Muscle of arm (tissue), 14 donors: ENCODE data around the gene NUP37. TPM values are rescaled to one million over a fixed set of nuclear protein-coding genes. Genes with fewer than 3 reads are reported as not detected.
A peak's percentile ranks its signal among the peaks of the same experiment; 100 is the strongest.
"Not testable (repeated sequence)": the region's sequence is repeated elsewhere in the genome, so short reads cannot be mapped to it uniquely, and the experiment has no call there.

ENCODE experiments used
- DNase-seq: peaks from one replicate; pipeline ENCODE4 v3.0.0-alpha.2; 2013
- long read RNA-seq, 11 donors: transcript quantifications; one replicate each; lab custom pipeline, GENCODE V29; 2026
- polyA plus RNA-seq, 12 donors: library from polyadenylated mRNA; unstranded; fragments of 120-200 nt; gene quantifications; one replicate each; pipeline ENCODE4 v1.2.1, GENCODE V29; 2013; ENCODE audit not compliant: insufficient read length in 12 of 12

The NUP37 gene, protein sequence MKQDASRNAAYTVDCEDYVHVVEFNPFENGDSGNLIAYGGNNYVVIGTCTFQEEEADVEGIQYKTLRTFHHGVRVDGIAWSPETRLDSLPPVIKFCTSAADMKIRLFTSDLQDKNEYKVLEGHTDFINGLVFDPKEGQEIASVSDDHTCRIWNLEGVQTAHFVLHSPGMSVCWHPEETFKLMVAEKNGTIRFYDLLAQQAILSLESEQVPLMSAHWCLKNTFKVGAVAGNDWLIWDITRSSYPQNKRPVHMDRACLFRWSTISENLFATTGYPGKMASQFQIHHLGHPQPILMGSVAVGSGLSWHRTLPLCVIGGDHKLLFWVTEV
- 10 to 100 TPM in 11 of 12 donors, not detected in 1; 15.7 to 25.9 (median 20.1) TPM for polyA plus RNA-seq
- long read RNA-seq, donor 1, transcript NUP37-209 (10 exons, 2,372 nt) = major isoform, 9 of 18 reads
- long read RNA-seq, donor 1, partial matches to known transcripts = 8 of 18 reads
- long read RNA-seq, donor 1, other reads (novel, unspliced or antisense) = 0 of 18 reads
- long read RNA-seq, donor 2, transcript NUP37-209 (10 exons, 2,372 nt) = major isoform, 11 of 22 reads
- long read RNA-seq, donor 2, partial matches to known transcripts = 11 of 22 reads
- long read RNA-seq, donor 2, other reads (novel, unspliced or antisense) = 0 of 22 reads
- long read RNA-seq, donor 3, transcript NUP37-209 (10 exons, 2,372 nt) = major isoform, 5 of 6 reads
- long read RNA-seq, donor 3, partial matches to known transcripts = 0 of 6 reads
- long read RNA-seq, donor 3, other reads (novel, unspliced or antisense) = 0 of 6 reads
- long read RNA-seq, donor 4, partial matches to known transcripts = 0 of 1 reads
- long read RNA-seq, donor 4, other reads (novel, unspliced or antisense) = 0 of 1 reads
- long read RNA-seq, donor 5 = 0 reads
- long read RNA-seq, donor 6, partial matches to known transcripts = 0 of 2 reads
- long read RNA-seq, donor 6, other reads (novel, unspliced or antisense) = 0 of 2 reads
- long read RNA-seq, donor 7, partial matches to known transcripts = 9 of 13 reads
- long read RNA-seq, donor 7, other reads (novel, unspliced or antisense) = 0 of 13 reads
- long read RNA-seq, donor 8, transcript NUP37-209 (10 exons, 2,372 nt) = major isoform, 9 of 17 reads
- long read RNA-seq, donor 8, partial matches to known transcripts = 5 of 17 reads
- long read RNA-seq, donor 8, other reads (novel, unspliced or antisense) = 0 of 17 reads
- long read RNA-seq, donor 9, transcript NUP37-209 (10 exons, 2,372 nt) = major isoform, 7 of 7 reads
- long read RNA-seq, donor 9, partial matches to known transcripts = 0 of 7 reads
- long read RNA-seq, donor 9, other reads (novel, unspliced or antisense) = 0 of 7 reads
- long read RNA-seq, donor 10, partial matches to known transcripts = 0 of 6 reads
- long read RNA-seq, donor 10, other reads (novel, unspliced or antisense) = 0 of 6 reads
- long read RNA-seq, donor 11, partial matches to known transcripts = 8 of 13 reads
- long read RNA-seq, donor 11, other reads (novel, unspliced or antisense) = 0 of 13 reads

DNA sequence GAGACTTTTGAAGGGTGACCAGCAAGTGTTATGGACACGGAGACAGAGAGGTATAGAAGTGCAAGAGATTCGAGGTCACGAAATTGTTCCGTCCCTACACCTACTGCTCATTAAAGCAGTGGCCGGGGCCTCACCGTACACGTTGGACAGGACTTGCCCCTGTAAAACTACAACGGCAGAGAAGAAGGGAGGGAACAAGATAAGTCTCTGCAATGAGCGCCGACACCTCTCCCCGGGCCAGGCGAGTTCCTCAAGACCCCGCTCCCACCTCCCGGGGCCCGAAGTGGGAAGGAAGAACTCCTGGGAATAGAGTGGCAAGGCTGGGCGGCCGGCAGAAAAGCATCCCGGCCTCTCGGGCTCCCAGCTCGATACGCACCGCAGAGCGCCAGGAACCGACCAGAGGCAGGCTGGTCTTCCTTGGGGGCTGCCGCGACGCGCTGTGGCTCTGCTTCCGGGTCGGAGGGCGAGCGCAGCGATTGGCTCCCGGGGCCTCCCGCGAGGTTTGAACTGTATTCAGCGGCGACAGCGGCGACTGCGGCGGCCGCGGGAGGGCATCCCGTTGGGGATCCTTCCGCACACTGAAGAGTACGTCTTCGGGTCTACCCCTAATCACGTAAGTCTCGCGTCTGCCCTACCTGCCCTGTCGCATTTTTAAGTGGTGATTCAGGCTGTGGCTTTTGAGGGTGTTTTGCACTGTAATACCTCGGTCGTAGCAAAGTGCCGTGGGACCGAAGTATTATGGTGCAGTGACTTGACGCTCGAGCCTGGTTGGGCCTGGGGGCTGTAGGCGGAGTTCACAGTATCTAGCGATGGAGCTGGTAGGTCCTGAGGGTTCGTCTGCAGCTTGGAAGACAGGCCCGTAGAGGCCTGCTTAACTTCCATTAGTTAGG lies at the start of gene NUP37, which contains the start of gene PARPBP:
Gene NUP37 (minus strand): TSS at position 441 of the 890 bp plus-strand sequence. CDS start 1,596 bp downstream, outside the sequence.
Gene PARPBP (plus strand): TSS at position 510 of the 890 bp plus-strand sequence. CDS start 3,706 bp downstream, outside the sequence.
- peak; percentile 91 for DNase-seq

DNA sequence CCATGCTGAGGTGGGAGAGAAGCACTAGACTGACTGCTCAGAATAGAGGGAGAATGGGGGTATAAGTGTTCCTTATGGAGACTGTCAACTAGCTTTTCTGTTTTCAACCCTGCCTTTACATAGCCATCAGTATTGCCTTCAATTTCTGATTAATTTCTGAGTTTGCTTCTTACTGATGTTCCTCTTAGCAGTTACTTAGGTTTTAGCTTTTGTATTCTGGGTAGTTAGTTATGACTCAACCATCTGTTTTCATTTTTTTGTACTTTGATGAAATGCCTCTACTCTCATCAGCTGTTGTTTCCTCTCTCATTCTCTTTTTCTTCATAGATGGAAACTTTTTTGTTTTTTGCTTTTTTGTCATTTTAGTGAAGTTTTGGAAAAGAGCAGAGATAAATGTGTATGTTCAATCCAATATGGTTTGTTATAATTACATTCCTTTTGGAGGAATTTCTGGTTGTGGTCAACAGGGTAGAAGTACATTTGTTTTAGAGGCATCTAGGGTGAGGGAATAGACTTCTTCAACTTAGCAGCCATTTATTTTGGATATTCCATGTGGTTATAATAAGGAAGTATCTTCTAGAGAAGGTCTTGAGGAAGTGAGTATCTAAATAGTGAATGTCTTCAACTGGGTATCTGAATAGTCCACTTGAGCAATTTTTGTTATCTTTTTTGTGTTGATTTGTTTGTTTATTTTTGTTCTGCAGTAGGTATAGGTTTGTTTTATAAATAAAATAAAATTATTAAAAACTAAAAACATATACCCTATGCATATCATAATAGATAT lies 48.1 kb upstream of the NUP37 start:
- no peak for DNase-seq

DNA sequence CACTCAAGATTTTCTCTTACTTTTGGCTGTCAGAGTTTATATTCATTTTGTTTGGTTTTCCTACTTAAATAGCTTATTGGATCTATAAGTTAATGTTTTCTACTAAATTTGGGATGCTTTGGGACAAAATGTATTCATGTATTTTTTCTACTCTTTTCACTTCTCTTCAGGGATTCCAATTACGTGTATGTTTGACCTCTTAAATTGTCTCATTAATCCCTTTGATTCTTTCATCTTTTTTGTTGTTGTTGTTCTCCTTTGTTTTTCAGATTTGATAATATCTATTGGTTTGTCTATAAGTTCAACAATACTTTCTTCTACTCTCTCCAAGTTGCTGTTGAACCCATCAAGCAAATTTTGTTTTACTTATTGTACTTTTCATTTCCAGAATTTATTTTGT lies 43.5 kb upstream of the NUP37 start:
- DNase-seq = no peak

DNA sequence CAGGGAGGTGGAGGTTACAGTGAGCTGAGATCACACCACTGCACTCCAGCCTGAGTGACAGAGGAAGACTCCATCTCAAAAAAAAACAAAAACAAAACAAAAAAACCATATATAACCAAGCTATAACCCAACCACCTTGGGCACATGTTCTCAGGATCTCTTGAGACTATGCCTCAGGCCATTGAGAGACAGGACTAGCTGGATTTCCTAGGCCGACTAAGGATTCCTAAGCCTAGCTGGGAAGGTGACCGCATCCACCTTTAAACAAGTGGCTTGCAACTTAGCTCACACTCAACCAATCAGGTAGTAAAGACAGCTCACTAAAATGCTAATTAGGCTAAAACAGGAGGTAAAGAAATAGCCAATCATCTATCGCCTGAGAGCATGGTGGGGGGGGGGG lies 35.3 kb upstream of the NUP37 start:
- DNase-seq = not testable (repeated sequence)

DNA sequence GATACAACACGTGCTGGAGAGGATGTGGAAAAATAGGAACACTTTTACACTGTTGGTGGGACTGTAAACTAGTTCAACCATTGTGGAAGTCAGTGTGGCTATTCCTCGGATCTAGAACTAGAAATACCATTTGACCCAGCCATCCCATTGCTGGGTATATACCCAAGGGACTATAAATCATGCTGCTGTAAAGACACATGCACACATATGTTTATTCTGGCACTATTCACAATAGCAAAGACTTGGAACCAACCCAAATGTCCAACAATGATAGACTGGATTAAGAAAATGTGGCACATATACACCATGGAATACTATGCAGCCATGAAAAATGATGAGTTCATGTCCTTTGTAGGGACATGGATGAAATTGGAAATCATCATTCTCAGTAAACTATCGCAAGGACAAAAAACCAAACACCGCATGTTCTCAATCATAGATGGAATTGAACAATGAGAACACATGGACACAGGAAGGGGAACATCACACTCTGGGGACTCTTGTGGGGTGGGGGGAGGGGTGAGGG lies 27.2 kb upstream of the NUP37 start:
- DNase-seq = not testable (repeated sequence)

DNA sequence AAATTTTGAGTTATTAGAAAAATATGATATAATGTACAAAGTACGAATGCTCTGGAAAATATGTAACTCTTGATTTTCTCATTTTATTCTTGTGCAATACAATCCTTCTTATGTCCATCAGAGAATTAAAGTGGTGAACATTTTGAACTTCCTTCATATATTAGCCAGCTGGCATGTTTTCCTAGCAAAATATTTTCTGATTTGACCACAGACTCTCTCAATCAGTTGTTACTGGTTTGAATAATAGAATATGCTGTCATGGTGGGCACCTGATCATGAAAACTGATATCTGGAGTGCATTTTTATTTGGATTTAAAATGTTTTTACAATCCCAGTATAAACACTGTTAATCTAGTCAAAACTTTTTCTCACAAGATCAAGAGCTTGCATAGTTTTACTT lies 24.3 kb upstream of the NUP37 start:
- no peak for DNase-seq

DNA sequence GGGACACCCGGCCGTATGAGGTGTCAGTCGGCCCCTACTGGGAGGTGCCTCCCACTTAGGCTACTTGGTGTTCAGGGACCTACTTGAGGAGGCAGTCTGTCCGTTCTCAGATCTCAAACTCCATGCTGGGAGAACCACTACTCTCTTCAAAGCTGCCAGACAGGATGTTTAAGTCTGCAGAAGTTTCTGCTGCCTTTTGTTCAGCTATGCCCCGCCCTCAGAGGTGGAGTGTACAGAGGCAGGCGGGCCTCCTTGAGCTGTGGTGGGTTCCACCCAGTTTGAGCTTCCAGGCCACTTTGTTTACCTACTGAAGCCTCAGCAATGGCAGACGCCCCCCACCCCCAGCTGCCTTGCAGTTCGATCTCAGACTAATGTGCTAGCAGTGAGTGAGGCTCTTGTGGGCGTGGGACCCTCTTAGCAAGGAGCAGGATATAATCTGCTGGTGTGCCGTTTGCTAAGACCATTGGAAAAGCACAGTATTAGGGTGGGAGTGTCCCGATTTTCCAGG lies 23.0 kb upstream of the NUP37 start:
- DNase-seq = not testable (repeated sequence)

DNA sequence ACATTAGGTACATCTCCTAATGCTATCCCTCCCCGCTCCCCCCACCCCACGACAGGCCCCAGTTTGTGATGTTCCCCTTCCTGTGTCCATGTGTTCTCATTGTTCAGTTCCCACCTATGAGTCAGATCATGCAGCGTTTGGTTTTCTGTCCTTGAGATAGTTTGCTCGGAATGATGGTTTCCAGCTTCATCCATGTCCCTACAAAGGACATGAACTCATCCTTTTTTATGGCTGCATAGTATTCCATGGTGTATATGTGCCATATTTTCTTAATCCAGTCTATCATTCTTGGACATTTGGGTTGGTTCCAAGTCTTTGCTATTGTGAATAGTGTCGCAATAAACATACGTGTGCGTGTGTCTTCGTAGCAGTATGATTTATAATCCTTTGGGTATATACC lies 17.7 kb upstream of the NUP37 start:
- not testable (repeated sequence) for DNase-seq

DNA sequence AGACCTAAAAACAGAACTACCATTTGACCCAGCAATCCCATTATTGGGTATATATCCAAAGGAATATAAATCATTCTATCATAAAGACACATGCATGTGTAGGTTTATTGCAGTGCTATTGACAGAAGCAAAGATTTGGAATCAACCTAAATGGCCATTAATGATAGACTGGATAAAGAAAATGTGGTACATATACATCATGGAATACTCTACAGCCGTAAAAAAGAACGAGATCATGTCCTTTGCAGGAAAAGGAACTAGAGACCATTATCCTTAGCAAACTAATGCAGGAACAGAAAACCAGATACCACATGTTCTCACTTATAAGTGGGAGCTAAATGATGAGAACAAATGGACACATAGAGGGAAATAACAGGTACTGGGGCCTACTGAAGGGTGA lies 11.5 kb upstream of the NUP37 start:
- DNase-seq = not testable (repeated sequence)

DNA sequence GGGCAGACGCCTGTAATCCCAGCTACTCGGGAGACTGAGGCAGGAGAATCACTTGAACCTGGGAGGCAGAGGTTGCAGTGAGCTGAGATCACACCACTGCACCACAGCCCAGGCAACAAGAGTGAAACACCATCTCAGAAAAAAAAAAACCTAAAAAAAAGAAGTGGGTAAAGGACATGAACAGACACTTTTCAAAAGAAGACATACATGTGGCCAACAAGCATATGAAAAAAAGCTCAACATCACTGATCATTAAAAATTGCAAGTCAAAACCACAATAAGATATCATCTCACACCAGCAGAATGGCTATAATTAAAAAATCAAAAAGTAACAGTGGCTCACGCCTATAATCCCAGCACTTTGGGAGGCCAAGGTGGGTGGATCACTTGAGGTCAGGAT lies 10.8 kb upstream of the NUP37 start:
- not testable (repeated sequence) for DNase-seq

DNA sequence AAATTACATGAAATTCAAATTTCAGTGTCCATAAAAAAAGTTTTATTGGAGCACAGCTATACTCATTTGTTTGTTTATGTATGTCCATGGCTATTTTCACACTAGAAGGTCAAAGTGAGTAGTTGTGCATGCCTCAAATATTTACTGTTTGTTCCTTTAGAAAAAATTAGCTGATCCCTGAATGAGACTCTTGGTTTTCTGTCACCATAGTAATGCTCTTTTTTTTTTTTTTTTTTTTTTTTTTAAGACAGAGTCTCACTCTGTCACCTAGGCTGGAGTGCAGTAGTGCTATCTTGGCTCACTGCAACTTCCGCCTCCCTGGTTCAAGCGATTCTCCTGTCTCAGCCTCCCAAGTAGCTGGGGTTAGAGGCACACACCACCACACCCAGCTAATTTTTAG lies 1.4 kb upstream of the NUP37 start:
- DNase-seq = not testable (repeated sequence)

DNA sequence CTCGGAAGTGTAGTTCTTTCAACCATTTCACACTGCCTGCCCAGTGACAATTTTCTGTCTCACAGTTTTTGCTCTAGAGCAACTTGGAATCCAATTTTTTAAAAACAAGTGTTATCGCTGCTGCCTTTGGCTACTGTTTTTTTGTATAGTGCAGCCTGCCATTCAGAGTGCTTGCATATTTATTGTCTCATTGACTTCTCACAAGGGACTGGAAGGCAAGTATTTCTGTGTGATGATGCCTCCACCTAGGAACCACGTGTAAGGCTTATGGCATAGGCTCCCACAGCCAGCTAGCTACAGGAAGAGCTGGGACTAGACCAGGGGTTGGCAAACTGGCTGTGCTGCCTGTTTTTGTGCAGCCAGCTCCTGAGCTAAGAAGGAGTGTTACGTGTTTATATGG lies 972 bp upstream of the NUP37 start:
- DNase-seq = no peak

DNA sequence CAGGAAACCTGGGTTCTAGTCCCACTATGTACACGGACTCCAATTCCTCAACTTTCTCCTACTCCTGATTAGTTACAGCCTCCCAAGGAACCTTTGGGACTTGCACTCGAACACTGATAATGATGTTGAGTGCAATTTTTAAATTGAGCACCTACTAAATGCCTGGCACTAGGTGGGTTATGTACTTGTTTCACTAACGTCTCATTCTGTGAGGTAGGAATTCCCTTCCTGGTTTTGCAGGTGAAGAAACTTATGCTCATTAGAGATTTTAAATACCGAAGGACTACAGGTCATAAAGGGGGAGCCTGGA lies 605 bp upstream of the NUP37 start:
- no peak for DNase-seq

DNA sequence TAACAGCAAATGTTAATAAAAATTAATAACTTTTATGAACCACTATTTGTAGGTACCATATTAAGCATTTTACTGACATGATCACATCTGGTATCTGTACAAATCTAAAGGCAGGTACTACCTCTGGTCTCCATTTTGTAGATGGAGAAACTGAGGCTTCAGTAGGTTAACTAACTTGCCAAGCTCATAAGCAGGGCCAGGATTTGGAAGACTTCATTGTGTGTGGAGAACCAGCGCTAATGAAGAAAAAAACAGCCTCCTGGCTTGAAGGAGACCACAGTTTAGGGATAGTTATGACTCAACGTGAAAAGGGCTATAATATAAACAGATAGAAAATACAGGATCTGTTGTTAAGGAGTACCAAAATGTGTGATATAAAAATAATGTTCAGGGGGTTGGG lies 1.0 kb downstream of the NUP37 start:
- no peak for DNase-seq

DNA sequence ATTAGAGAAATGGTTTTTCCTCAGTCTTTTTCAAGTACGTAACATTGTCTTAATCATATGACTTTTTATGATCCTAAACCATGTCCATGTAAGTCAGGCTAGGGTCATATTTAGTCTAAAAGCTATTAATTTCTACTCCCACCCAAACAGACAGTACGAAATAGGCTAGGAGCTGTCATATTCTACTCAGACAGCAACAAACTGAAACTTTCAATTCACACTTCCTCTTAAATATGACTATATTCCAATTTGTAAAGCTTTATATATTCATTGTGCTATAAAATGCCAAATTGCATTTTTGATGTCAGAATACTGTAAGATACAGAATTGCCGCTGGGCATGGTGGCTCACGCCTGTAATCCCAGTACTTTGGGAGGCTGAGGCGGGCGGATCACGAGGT lies 3.5 kb downstream of the NUP37 start:
- DNase-seq = no peak

DNA sequence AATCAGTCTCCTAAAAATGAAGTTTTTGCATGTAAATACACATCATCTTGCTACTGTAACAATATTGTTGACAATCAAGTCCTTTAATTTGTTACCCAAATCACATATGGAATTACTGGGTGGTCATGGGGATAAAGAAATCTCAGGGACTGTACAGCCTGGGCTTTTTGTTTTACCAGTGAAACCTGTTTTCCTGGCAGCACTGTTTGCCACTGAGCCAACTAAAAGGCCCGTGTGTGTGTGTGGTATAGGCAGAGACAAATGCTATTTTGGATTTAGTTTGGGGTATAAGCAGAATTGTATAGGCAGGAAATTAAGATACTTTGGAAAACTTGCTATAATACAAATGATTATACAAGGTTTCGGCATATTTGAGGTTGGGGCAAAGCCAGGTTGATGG lies 5.7 kb downstream of the NUP37 start:
- no peak for DNase-seq

DNA sequence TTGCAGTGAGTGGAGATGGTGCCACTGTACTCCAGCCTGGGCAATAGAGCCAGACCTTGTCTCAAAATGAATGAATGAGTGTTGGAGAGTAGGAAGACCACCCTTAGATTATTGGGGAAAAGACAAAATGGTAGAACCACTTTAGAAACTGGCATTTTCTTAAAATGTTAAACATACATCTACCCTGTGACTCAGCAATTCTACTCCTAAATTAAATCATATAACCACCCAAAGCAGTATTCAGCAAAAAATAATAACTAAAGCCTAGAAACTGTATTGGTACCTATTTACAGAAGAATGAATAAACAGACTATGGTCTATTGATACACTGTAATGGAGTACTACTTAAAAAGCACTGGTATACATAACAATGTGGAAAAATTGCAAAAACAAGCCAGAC lies 9.1 kb downstream of the NUP37 start:
- DNase-seq = no peak

DNA sequence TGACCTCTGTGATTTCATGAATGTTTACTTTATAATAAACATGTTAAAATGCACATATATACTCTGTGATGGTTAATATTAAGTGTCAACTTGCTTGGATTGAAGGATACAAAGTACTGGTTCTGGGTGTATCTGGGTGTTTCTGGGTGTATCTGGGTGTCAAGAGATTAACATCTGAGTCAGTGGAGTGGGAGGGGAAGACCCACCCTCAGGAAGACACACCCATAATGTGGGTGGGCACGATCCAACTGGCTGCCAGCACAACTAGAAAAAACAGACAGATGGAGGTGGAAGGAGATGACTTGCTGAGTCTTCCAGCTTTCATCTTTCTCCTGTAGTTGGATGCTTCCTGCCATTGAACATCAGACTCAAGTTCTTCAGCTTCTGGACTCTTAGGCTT lies 11.9 kb downstream of the NUP37 start:
- no peak for DNase-seq

DNA sequence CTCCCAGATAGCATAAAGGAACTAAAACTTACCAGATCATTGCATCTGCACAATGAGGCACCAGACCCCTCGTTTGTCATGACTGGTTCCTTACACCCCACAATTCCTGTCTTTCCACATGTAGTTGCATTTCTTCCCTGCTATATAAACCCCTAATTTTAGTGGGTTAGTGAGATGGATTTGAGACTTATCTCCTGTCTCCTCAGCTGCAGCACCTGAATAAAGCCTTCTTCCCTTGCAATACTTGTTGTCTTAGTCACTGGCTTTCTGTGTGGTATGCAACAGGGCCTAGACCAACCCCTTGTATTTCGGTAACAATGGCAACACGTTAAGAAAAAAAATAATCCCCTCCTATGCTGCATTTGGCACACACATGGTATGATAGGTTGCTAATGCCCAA lies 13.0 kb downstream of the NUP37 start:
- no peak for DNase-seq
